ENCODE data around the gene VWA2. TPM values are rescaled to one million over a fixed set of nuclear protein-coding genes. Genes with fewer than 3 reads are reported as not detected.

The VWA2 gene
- total RNA-seq (under 1 TPM in 1 of 10 donors, not detected in 9; 0.09 TPM), polyA plus RNA-seq (under 1 TPM in 1 of 2 donors, not detected in 1; 0.01 TPM)
- long read RNA-seq, donor 1, partial matches to known transcripts = 0 of 1 reads
- long read RNA-seq, donor 1, other reads (novel, unspliced or antisense) = 1 of 1 reads
- long read RNA-seq, donor 2, partial matches to known transcripts = 1 of 3 reads
- long read RNA-seq, donor 2, other reads (novel, unspliced or antisense) = 2 of 3 reads
- long read RNA-seq, donor 3 = 0 reads

- H3K27ac ChIP-seq = no peak within 1 kb of the TSS
- DNase-seq = peak; percentile 14 to 47
- peak within 1 kb of the TSS; percentile 30 to 52 (median 46) for H3K4me3 ChIP-seq
- H3K4me1 ChIP-seq = peaks cover 0 to 16% (median 11%) of the 10 kb centered on the region in 9 donors
- peaks cover 7 to 93% (median 75%) of the 10 kb centered on the region in 7 donors for H3K27me3 ChIP-seq
- intact Hi-C loops (cut with DNase I) = no loop called here
- H3K9me3 ChIP-seq = no peaks in the 10 kb centered on the region
- TF ChIP-seq CTCF (IDR thresholded peaks at IDR 0.05) = peak in 7 of 9 donors; percentile 13 to 58 (median 35)
- H3K36me3 ChIP-seq = no peaks in the 10 kb centered on the region
- WGBS, 2 donors = 4 to 5% methylated on average over 68 to 79 of the region's 79 CpGs
- peak in 7 of 8 donors; percentile 7 to 79 (median 61) for ATAC-seq
Measured at GRCh38 chr10:114239117-114239993, at the start of gene VWA2. Gene VWA2 (plus strand): TSS chr10:114239254. CDS start chr10:114248714, 9,460 bp downstream.

- Histone ChIP-seq H3K4me1 (no peaks in the 10 kb centered on the region), H3K36me3 (no peaks in the 10 kb centered on the region), H3K27ac (no peak overlapping the region), H3K9me3 (no peaks in the 10 kb centered on the region), H3K4me3 (no peak overlapping the region), H3K27me3 (no peaks in the 10 kb centered on the region)
- intact Hi-C loops (cut with DNase I) = no loop called here
- WGBS, 2 donors = 93 to 94% methylated on average over 8 of the region's 8 CpGs
- TF ChIP-seq CTCF (IDR thresholded peaks at IDR 0.05) = no peak
- no peak for DNase-seq
- ATAC-seq = no peak
Measured at GRCh38 chr10:114189700-114190099, 49.4 kb upstream of the VWA2 start.

- intact Hi-C loops (cut with DNase I) = no loop called here
- no peak for DNase-seq
- no peaks in the 10 kb centered on the region for H3K9me3 ChIP-seq
- no peak overlapping the region for H3K4me3 ChIP-seq
- no peak for ATAC-seq
- 85 to 90% methylated on average over 2 of the region's 2 CpGs for WGBS, 2 donors
- no peak for TF ChIP-seq CTCF (IDR thresholded peaks at IDR 0.05)
- H3K27ac ChIP-seq = no peak overlapping the region
- H3K4me1 ChIP-seq = no peaks in the 10 kb centered on the region
- H3K36me3 ChIP-seq = no peaks in the 10 kb centered on the region
- no peaks in the 10 kb centered on the region for H3K27me3 ChIP-seq
Measured at GRCh38 chr10:114195079-114195478, 44.0 kb upstream of the VWA2 start.

- no peaks in the 10 kb centered on the region for H3K27me3 ChIP-seq
- H3K27ac ChIP-seq = no peak overlapping the region
- WGBS, 2 donors = 81 to 86% methylated on average over 4 of the region's 4 CpGs
- no peak overlapping the region for H3K4me3 ChIP-seq
- intact Hi-C loops (cut with DNase I) = no loop called here
- DNase-seq = no peak
- no peak for TF ChIP-seq CTCF (IDR thresholded peaks at IDR 0.05)
- no peaks in the 10 kb centered on the region for H3K4me1 ChIP-seq
- ATAC-seq = peak in 1 of 8 donors; percentile 33
- no peaks in the 10 kb centered on the region for H3K9me3 ChIP-seq
- H3K36me3 ChIP-seq = no peaks in the 10 kb centered on the region
Measured at GRCh38 chr10:114199239-114199638, 39.8 kb upstream of the VWA2 start.
